Natural killer cell (primary cell): Measurements from ENCODE around the gene P3H2. TPM values are rescaled to one million over a fixed set of nuclear protein-coding genes. Genes with fewer than 3 reads are reported as not detected.
"Not testable (repeated sequence)": the region's sequence is repeated elsewhere in the genome, so short reads cannot be mapped to it uniquely, and the experiment has no call there.

Source experiments
- ATAC-seq, 3 donors: fragments of 150-1000 bp in 2 of 3; fragments of 200-7000 bp in 1 of 3; cut with Tn5 transposase; 1 replicate in 1 of 3; 2 replicates in 2 of 3; pipeline ENCODE4 v1.10.0; 2021; ENCODE audit warnings: mild to moderate bottlenecking in 2 of 3, moderate library complexity in 2 of 3
- DNase-seq, 2 donors: peaks; one replicate each; pipeline versions ENCODE4 v3.0.0 to v3.0.0-alpha.2; 2013 to 2021; ENCODE audit warnings: mixed read lengths in 1 of 2
- H3K27ac ChIP-seq: one replicate; pipeline ENCODE4 v1.5.1; 2013; ENCODE audit warnings: mild to moderate bottlenecking, low read length
- H3K27me3 ChIP-seq: one replicate; pipeline ENCODE4 v1.6.1; 2013; ENCODE audit warnings: low read length; ENCODE audit not compliant: control insufficient read depth, insufficient read depth
- H3K36me3 ChIP-seq: one replicate; pipeline ENCODE4 v1.6.1; 2013; ENCODE audit warnings: low read length; ENCODE audit not compliant: control insufficient read depth, insufficient read depth
- H3K4me1 ChIP-seq: one replicate; pipeline ENCODE4 v1.6.1; 2013; ENCODE audit warnings: low read length; ENCODE audit not compliant: control insufficient read depth, insufficient read depth
- H3K4me3 ChIP-seq: one replicate; pipeline ENCODE4 v1.5.1; 2013; ENCODE audit warnings: low read length
- H3K9me3 ChIP-seq: one replicate; pipeline ENCODE4 v1.6.1; 2013; ENCODE audit warnings: low read length; ENCODE audit not compliant: control insufficient read depth, insufficient read depth
- H3K27ac Mint-ChIP-seq, 2 donors: one replicate each; pipeline ENCODE4 v1.8.0; 2022; ENCODE audit warnings: mild to moderate bottlenecking in 2 of 2, mixed read lengths in 2 of 2, moderate library complexity in 1 of 2
- H3K27me3 Mint-ChIP-seq, 2 donors: one replicate each; pipeline ENCODE4 v1.8.0; 2022; ENCODE audit warnings: low read depth in 2 of 2, mixed read lengths in 2 of 2
- H3K36me3 Mint-ChIP-seq: one replicate; pipeline ENCODE4 v1.8.0; 2022; ENCODE audit warnings: mixed read lengths
- H3K4me1 Mint-ChIP-seq, 2 donors: one replicate each; pipeline ENCODE4 v1.8.0; 2022; ENCODE audit warnings: mixed read lengths in 2 of 2
- H3K4me3 Mint-ChIP-seq: one replicate; pipeline ENCODE4 v1.8.0; 2022; ENCODE audit warnings: mild to moderate bottlenecking, moderate library complexity, mixed read lengths
- H3K9me3 Mint-ChIP-seq, 2 donors: one replicate each; pipeline ENCODE4 v1.8.0; 2022; ENCODE audit warnings: mixed read lengths in 2 of 2
- WGBS: methylation state at CpG from one replicate; pipeline ENCODE4 v1.1.7; 2013; ENCODE audit warnings: missing lambda C conversion rate; ENCODE audit not compliant: insufficient coverage; 5-methylcytosine and 5-hydroxymethylcytosine counted together
- intact Hi-C: fragments of 100-400 bp; cut with micrococcal nuclease; formaldehyde crosslinking; loops from one replicate; pipeline ENCODE4 v1.14.2; 2022
- total RNA-seq, 4 donors: library from RNA; stranded (reverse); fragments of 120-200 nt in 1 of 4; gene quantifications; one replicate each; pipeline versions ENCODE4 v1.2.3 to v1.2.4, GENCODE V29; 2013 to 2022
- TF ChIP-seq, protein P1 (sequence below): fragments of 200-600 bp; IDR thresholded peaks from one replicate; pipeline ENCODE4 v1.8.0; 2022; ENCODE audit warnings: antibody characterized with exemption

Gene P3H2
- total RNA-seq, 3 donors from 2014 or later (not counting 1 experiment from before 2014, with no cell fraction given) = 0.43 to 1.0 (median 0.64) TPM

- Mint-ChIP-seq H3K4me1 (peaks cover 9 to 10% of the 10 kb centered on the region in 2 donors), H3K27me3 (no peaks in the 10 kb centered on the region), H3K27ac (no peak overlapping the region), H3K36me3 (no peaks in the 10 kb centered on the region), H3K9me3 (peaks cover 0 to 6% of the 10 kb centered on the region in 2 donors), H3K4me3 (no peak overlapping the region)
- ATAC-seq (no peak), DNase-seq (no peak)
- WGBS = 85% methylated on average over 6 of the region's 6 CpGs
- Histone ChIP-seq H3K36me3 (no peaks in the 10 kb centered on the region), H3K27me3 (no peaks in the 10 kb centered on the region), H3K4me1 (no peaks in the 10 kb centered on the region), H3K9me3 (no peaks in the 10 kb centered on the region), H3K27ac (no peak overlapping the region), H3K4me3 (no peak overlapping the region)
- TF ChIP-seq, protein P1, sequence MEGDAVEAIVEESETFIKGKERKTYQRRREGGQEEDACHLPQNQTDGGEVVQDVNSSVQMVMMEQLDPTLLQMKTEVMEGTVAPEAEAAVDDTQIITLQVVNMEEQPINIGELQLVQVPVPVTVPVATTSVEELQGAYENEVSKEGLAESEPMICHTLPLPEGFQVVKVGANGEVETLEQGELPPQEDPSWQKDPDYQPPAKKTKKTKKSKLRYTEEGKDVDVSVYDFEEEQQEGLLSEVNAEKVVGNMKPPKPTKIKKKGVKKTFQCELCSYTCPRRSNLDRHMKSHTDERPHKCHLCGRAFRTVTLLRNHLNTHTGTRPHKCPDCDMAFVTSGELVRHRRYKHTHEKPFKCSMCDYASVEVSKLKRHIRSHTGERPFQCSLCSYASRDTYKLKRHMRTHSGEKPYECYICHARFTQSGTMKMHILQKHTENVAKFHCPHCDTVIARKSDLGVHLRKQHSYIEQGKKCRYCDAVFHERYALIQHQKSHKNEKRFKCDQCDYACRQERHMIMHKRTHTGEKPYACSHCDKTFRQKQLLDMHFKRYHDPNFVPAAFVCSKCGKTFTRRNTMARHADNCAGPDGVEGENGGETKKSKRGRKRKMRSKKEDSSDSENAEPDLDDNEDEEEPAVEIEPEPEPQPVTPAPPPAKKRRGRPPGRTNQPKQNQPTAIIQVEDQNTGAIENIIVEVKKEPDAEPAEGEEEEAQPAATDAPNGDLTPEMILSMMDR = no peak
- intact Hi-C loops = no loop called here
Observed at GRCh38 chr3:190167936-190168680, 47.4 kb upstream of the P3H2 start.

GRCh38 chr3:190166948-190167347 is 46.3 kb upstream of the P3H2 start:
- peaks cover 0 to 6% of the 10 kb centered on the region in 2 donors for H3K9me3 Mint-ChIP-seq
- Histone ChIP-seq H3K27ac (no peak overlapping the region), H3K4me1 (no peaks in the 10 kb centered on the region), H3K4me3 (no peak overlapping the region), H3K27me3 (no peaks in the 10 kb centered on the region), H3K36me3 (no peaks in the 10 kb centered on the region), H3K9me3 (no peaks in the 10 kb centered on the region)
- TF ChIP-seq, protein P1 = no peak
- no peaks in the 10 kb centered on the region for H3K36me3 Mint-ChIP-seq
- WGBS = 89% methylated on average over 4 of the region's 4 CpGs
- no peak for ATAC-seq
- intact Hi-C loops = no loop called here
- DNase-seq = no peak
- H3K27me3 Mint-ChIP-seq = no peaks in the 10 kb centered on the region
- peaks cover 9 to 10% of the 10 kb centered on the region in 2 donors for H3K4me1 Mint-ChIP-seq
- no peak overlapping the region for H3K27ac Mint-ChIP-seq
- H3K4me3 Mint-ChIP-seq = no peak overlapping the region

DNA sequence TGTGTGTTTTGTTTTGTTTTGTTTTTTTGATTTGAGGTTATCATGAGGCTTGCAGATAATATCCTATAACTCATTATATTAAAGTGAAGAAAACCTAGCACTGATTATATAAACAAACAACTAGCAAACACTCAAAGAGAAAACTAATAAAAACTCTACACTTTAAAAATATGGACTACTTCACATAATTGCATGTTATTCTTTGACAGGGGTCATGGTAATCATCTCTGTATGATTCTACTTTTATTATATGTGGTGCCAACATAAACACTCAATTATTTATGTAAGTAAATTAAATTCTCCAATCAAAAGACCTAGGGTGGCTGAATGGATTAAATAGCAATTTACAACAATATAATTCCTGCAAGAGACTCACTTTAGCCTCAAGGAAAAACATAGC is 44.6 kb upstream of the P3H2 start:
- no peak for ATAC-seq
- intact Hi-C loops = no loop called here
- Mint-ChIP-seq H3K36me3 (no peaks in the 10 kb centered on the region), H3K9me3 (peaks cover 0 to 6% of the 10 kb centered on the region in 2 donors), H3K4me3 (no peak overlapping the region), H3K27me3 (no peaks in the 10 kb centered on the region), H3K27ac (no peak overlapping the region), H3K4me1 (peaks cover 9 to 10% of the 10 kb centered on the region in 2 donors)
- H3K36me3 ChIP-seq = no peaks in the 10 kb centered on the region
- no peak overlapping the region for H3K27ac ChIP-seq
- H3K9me3 ChIP-seq = no peaks in the 10 kb centered on the region
- TF ChIP-seq, protein P1 = no peak
- no peaks in the 10 kb centered on the region for H3K27me3 ChIP-seq
- no peaks in the 10 kb centered on the region for H3K4me1 ChIP-seq
- H3K4me3 ChIP-seq = no peak overlapping the region
- DNase-seq = no peak

DNA sequence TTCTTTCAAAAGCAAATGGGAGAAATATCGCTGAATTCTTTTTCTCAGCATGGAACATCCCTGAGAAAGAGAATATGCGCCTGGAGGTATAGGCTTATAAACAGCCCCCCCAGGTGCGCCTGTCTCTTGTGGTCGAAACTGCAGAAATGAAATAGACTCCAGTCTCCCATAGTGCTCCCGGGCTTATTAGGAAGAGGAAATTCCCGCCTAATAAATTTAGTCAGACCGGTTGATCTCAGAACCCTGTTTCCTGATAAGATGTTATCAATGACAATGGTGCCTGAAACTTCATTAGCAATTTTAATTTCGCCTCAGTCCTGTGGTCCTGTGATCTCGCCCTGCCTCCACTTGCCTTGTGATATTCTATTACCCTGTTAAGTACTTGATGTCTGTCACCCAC is 41.3 kb upstream of the P3H2 start:
- H3K27ac ChIP-seq, H3K4me3 Mint-ChIP-seq, H3K9me3 ChIP-seq, H3K27ac Mint-ChIP-seq, H3K4me1 ChIP-seq, H3K27me3 Mint-ChIP-seq, H3K36me3 Mint-ChIP-seq, H3K9me3 Mint-ChIP-seq, H3K27me3 ChIP-seq, H3K4me1 Mint-ChIP-seq, H3K4me3 ChIP-seq, intact Hi-C loops, ATAC-seq, DNase-seq, H3K36me3 ChIP-seq: not testable (repeated sequence)
- WGBS = 85% methylated on average over 7 of the region's 9 CpGs
